ENCODE results near the gene MAGI2.

The MAGI2 gene

DNA sequence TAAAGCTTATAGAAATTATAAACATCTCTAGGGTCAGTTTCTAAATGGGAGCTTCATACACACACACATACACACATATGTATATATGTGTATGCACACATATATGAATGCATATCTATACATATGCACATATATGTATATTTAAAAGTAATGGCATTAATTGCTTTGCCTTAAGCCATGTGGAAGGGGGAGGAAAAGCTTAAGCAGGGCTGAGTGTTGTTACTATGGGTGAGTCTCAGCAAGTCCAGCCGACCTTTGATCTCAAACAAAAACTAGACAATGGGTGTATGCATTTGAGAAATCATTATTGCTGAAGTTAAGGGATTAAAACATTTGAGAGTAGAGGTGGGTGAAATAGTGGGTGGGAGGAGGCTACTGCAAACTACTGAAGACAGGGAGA is 546.7 kb downstream of the MAGI2 start:
- Histone ChIP-seq H3K9me3 (ENCODE audit: control insufficient read depth, low read length) (no peaks in the 10 kb centered on the region), H3K4me1 (ENCODE audit: control insufficient read depth, insufficient read depth, low read length) (no peaks in the 10 kb centered on the region), H3K27me3 (replicated peaks; ENCODE audit: control insufficient read depth, insufficient read depth, low read length) (no peaks in the 10 kb centered on the region), H3K36me3 (ENCODE audit: control insufficient read depth, insufficient read depth, low read length, severe bottlenecking) (no peaks in the 10 kb centered on the region), H3K4me3 (ENCODE audit: low read length) (no peak overlapping the region), H3K9ac (ENCODE audit: low read length) (no peak overlapping the region)
- DNase-seq (ENCODE audit: low read depth) = no peak

- DNase-seq (ENCODE audit: low read depth) = no peak
- no peaks in the 10 kb centered on the region for H3K36me3 ChIP-seq (ENCODE audit: control insufficient read depth, insufficient read depth, low read length, severe bottlenecking)
- no peak overlapping the region for H3K4me3 ChIP-seq (ENCODE audit: low read length)
- no peaks in the 10 kb centered on the region for H3K9me3 ChIP-seq (ENCODE audit: control insufficient read depth, low read length)
- no peak overlapping the region for H3K9ac ChIP-seq (ENCODE audit: low read length)
- H3K27me3 ChIP-seq (replicated peaks; ENCODE audit: control insufficient read depth, insufficient read depth, low read length) = no peaks in the 10 kb centered on the region
- H3K4me1 ChIP-seq (ENCODE audit: control insufficient read depth, insufficient read depth, low read length) = no peaks in the 10 kb centered on the region
Measured at GRCh38 chr7:78905436-78905835, 548.0 kb downstream of the MAGI2 start.

- no peaks in the 10 kb centered on the region for H3K9me3 ChIP-seq (ENCODE audit: control insufficient read depth, low read length)
- no peak for DNase-seq (ENCODE audit: low read depth)
- no peak overlapping the region for H3K4me3 ChIP-seq (ENCODE audit: low read length)
- no peaks in the 10 kb centered on the region for H3K4me1 ChIP-seq (ENCODE audit: control insufficient read depth, insufficient read depth, low read length)
- H3K27me3 ChIP-seq (replicated peaks; ENCODE audit: control insufficient read depth, insufficient read depth, low read length) = no peaks in the 10 kb centered on the region
- no peaks in the 10 kb centered on the region for H3K36me3 ChIP-seq (ENCODE audit: control insufficient read depth, insufficient read depth, low read length, severe bottlenecking)
- H3K9ac ChIP-seq (ENCODE audit: low read length) = no peak overlapping the region
Measured at GRCh38 chr7:78904983-78905382, 548.5 kb downstream of the MAGI2 start.

- no peaks in the 10 kb centered on the region for H3K4me1 ChIP-seq (ENCODE audit: control insufficient read depth, insufficient read depth, low read length)
- DNase-seq (ENCODE audit: low read depth) = no peak
- H3K4me3 ChIP-seq (ENCODE audit: low read length) = no peak overlapping the region
- H3K9me3 ChIP-seq (ENCODE audit: control insufficient read depth, low read length) = no peaks in the 10 kb centered on the region
- H3K27me3 ChIP-seq (replicated peaks; ENCODE audit: control insufficient read depth, insufficient read depth, low read length) = no peaks in the 10 kb centered on the region
- H3K9ac ChIP-seq (ENCODE audit: low read length) = no peak overlapping the region
- H3K36me3 ChIP-seq (ENCODE audit: control insufficient read depth, insufficient read depth, low read length, severe bottlenecking) = no peaks in the 10 kb centered on the region
Measured at GRCh38 chr7:78901566-78901965, 551.9 kb downstream of the MAGI2 start.

GRCh38 chr7:78900806-78901205 is 552.7 kb downstream of the MAGI2 start:
- Histone ChIP-seq H3K4me1 (ENCODE audit: control insufficient read depth, insufficient read depth, low read length) (no peaks in the 10 kb centered on the region), H3K4me3 (ENCODE audit: low read length) (no peak overlapping the region), H3K9ac (ENCODE audit: low read length) (no peak overlapping the region), H3K27me3 (replicated peaks; ENCODE audit: control insufficient read depth, insufficient read depth, low read length) (no peaks in the 10 kb centered on the region), H3K36me3 (ENCODE audit: control insufficient read depth, insufficient read depth, low read length, severe bottlenecking) (no peaks in the 10 kb centered on the region), H3K9me3 (ENCODE audit: control insufficient read depth, low read length) (no peaks in the 10 kb centered on the region)
- no peak for DNase-seq (ENCODE audit: low read depth)

DNA sequence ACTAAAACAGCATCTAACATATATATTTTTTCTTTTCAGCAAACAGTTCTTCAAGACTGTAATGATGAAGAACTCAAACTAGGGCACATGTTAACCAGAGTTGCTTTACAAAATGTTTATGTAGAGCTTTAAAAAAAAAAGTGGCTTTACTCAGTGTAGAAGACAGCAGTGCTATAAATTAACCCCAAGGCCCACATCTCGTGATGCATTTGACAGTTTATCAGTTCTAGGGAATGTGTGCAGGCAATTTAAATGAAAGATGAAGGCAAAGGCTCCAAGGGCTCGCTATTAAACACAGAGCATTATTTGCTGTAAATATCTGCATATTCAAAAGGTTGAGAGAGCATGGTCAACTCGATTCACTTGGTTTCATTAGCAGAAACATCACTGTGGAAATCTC is 558.1 kb downstream of the MAGI2 start:
- Histone ChIP-seq H3K4me1 (ENCODE audit: control insufficient read depth, insufficient read depth, low read length) (no peaks in the 10 kb centered on the region), H3K36me3 (ENCODE audit: control insufficient read depth, insufficient read depth, low read length, severe bottlenecking) (no peaks in the 10 kb centered on the region), H3K4me3 (ENCODE audit: low read length) (no peak overlapping the region), H3K27me3 (replicated peaks; ENCODE audit: control insufficient read depth, insufficient read depth, low read length) (no peaks in the 10 kb centered on the region), H3K9ac (ENCODE audit: low read length) (no peak overlapping the region), H3K9me3 (ENCODE audit: control insufficient read depth, low read length) (no peaks in the 10 kb centered on the region)
- DNase-seq (ENCODE audit: low read depth) = no peak

DNA sequence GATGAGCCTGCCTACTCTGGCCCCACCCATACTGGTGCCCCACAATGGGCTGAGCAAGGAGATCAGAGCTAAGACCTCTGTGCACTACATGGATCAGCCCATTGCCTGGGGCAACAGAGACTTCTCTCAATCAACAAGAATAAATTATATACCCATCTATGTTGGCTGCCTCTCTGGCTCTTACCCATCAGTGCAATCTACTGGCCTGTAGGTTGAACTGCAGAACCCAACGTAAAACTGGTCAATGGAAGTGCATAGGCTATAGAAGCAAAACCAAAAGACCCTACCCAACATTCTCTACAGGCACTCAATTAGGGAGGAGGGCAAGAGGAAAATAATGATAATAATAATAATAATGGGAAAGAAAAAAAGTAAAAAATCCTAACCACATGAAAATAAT is 574.3 kb downstream of the MAGI2 start:
- no peaks in the 10 kb centered on the region for H3K36me3 ChIP-seq (ENCODE audit: control insufficient read depth, insufficient read depth, low read length, severe bottlenecking)
- H3K4me1 ChIP-seq (ENCODE audit: control insufficient read depth, insufficient read depth, low read length) = no peaks in the 10 kb centered on the region
- H3K4me3 ChIP-seq (ENCODE audit: low read length) = no peak overlapping the region
- H3K9me3 ChIP-seq (ENCODE audit: control insufficient read depth, low read length) = peaks cover 22% of the 10 kb centered on the region
- no peaks in the 10 kb centered on the region for H3K27me3 ChIP-seq (replicated peaks; ENCODE audit: control insufficient read depth, insufficient read depth, low read length)
- DNase-seq (ENCODE audit: low read depth) = no peak
- H3K9ac ChIP-seq (ENCODE audit: low read length) = no peak overlapping the region

DNA sequence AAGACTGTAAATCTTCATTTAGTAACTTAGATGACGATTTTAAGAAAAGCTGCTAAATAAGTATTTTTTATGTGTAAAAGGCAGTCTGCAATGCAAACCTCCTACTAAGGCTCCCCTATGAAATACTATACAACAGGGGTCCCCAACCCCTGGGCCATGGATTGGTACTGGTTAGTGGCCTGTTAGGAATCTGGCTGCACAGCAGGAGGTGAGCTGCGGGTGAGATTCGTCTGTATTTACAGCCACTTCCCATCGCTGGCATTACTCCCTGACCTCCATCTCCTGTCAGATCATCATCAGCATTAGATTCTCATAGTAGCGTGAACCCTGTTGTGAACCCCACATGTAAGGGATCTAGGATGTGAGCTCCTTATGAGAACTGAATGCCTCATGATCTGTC is 580.4 kb downstream of the MAGI2 start:
- no peaks in the 10 kb centered on the region for H3K36me3 ChIP-seq (ENCODE audit: control insufficient read depth, insufficient read depth, low read length, severe bottlenecking)
- DNase-seq (ENCODE audit: low read depth) = no peak
- H3K4me3 ChIP-seq (ENCODE audit: low read length) = no peak overlapping the region
- H3K27me3 ChIP-seq (replicated peaks; ENCODE audit: control insufficient read depth, insufficient read depth, low read length) = no peaks in the 10 kb centered on the region
- H3K9ac ChIP-seq (ENCODE audit: low read length) = no peak overlapping the region
- no peaks in the 10 kb centered on the region for H3K4me1 ChIP-seq (ENCODE audit: control insufficient read depth, insufficient read depth, low read length)
- no peaks in the 10 kb centered on the region for H3K9me3 ChIP-seq (ENCODE audit: control insufficient read depth, low read length)

- Histone ChIP-seq H3K9ac (ENCODE audit: low read length) (no peak overlapping the region), H3K4me1 (ENCODE audit: control insufficient read depth, insufficient read depth, low read length) (no peaks in the 10 kb centered on the region), H3K36me3 (ENCODE audit: control insufficient read depth, insufficient read depth, low read length, severe bottlenecking) (no peaks in the 10 kb centered on the region), H3K9me3 (ENCODE audit: control insufficient read depth, low read length) (no peaks in the 10 kb centered on the region), H3K4me3 (ENCODE audit: low read length) (no peak overlapping the region), H3K27me3 (replicated peaks; ENCODE audit: control insufficient read depth, insufficient read depth, low read length) (no peaks in the 10 kb centered on the region)
- no peak for DNase-seq (ENCODE audit: low read depth)
Measured at GRCh38 chr7:78864339-78864738, 589.1 kb downstream of the MAGI2 start.

- Histone ChIP-seq H3K4me1 (ENCODE audit: control insufficient read depth, insufficient read depth, low read length) (no peaks in the 10 kb centered on the region), H3K36me3 (ENCODE audit: control insufficient read depth, insufficient read depth, low read length, severe bottlenecking) (no peaks in the 10 kb centered on the region), H3K9ac (ENCODE audit: low read length) (no peak overlapping the region), H3K4me3 (ENCODE audit: low read length) (no peak overlapping the region), H3K27me3 (replicated peaks; ENCODE audit: control insufficient read depth, insufficient read depth, low read length) (no peaks in the 10 kb centered on the region), H3K9me3 (ENCODE audit: control insufficient read depth, low read length) (no peaks in the 10 kb centered on the region)
- DNase-seq (ENCODE audit: low read depth) = no peak
Measured at GRCh38 chr7:78863281-78863680, 590.2 kb downstream of the MAGI2 start.

- Histone ChIP-seq H3K36me3 (ENCODE audit: control insufficient read depth, insufficient read depth, low read length, severe bottlenecking) (no peaks in the 10 kb centered on the region), H3K27me3 (replicated peaks; ENCODE audit: control insufficient read depth, insufficient read depth, low read length) (no peaks in the 10 kb centered on the region), H3K4me3 (ENCODE audit: low read length) (no peak overlapping the region), H3K4me1 (ENCODE audit: control insufficient read depth, insufficient read depth, low read length) (no peaks in the 10 kb centered on the region), H3K9me3 (ENCODE audit: control insufficient read depth, low read length) (no peaks in the 10 kb centered on the region), H3K9ac (ENCODE audit: low read length) (no peak overlapping the region)
- no peak for DNase-seq (ENCODE audit: low read depth)
Measured at GRCh38 chr7:78862411-78862900, 591.0 kb downstream of the MAGI2 start.

- Histone ChIP-seq H3K9me3 (ENCODE audit: control insufficient read depth, low read length) (no peaks in the 10 kb centered on the region), H3K4me3 (ENCODE audit: low read length) (no peak overlapping the region), H3K4me1 (ENCODE audit: control insufficient read depth, insufficient read depth, low read length) (peaks cover 4% of the 10 kb centered on the region), H3K36me3 (ENCODE audit: control insufficient read depth, insufficient read depth, low read length, severe bottlenecking) (no peaks in the 10 kb centered on the region), H3K27me3 (replicated peaks; ENCODE audit: control insufficient read depth, insufficient read depth, low read length) (no peaks in the 10 kb centered on the region), H3K9ac (ENCODE audit: low read length) (no peak overlapping the region)
- DNase-seq (ENCODE audit: low read depth) = peak; percentile 32
Measured at GRCh38 chr7:78852951-78853350, 600.5 kb downstream of the MAGI2 start.

Measured in adipocyte (in vitro differentiated cells).